Measurements from ENCODE around the gene C5orf24. TPM values are rescaled to one million over a fixed set of nuclear protein-coding genes. Genes with fewer than 3 reads are reported as not detected.

The C5orf24 gene
- total RNA-seq, 4 donors from 2014 or later: 40.2 to 50.0 (median 45.8) TPM

GRCh38 chr5:134817006-134817405 is 28.8 kb upstream of the C5orf24 start:
- Histone ChIP-seq H3K4me3 (no peak overlapping the region), H3K27ac (no peak overlapping the region), H3K27me3 (no peaks in the 10 kb centered on the region), H3K9me3 (no peaks in the 10 kb centered on the region), H3K4me1 (no peaks in the 10 kb centered on the region), H3K36me3 (peaks cover 0 to 98% (median 12%) of the 10 kb centered on the region in 3 donors)
- TF ChIP-seq POLR2A (IDR thresholded peaks at IDR 0.05) (no peak), CTCF (IDR thresholded peaks at IDR 0.05) (no peak), EP300 (IDR thresholded peaks at IDR 0.05) (no peak)
- no peak for DNase-seq (ENCODE audit: low spot score in 2 of 2)
- 86 to 87% methylated on average over 4 of the region's 4 CpGs for WGBS, 2 donors

- 80 to 88% methylated on average over 4 of the region's 4 CpGs for WGBS, 2 donors
Measured at GRCh38 chr5:134818776-134819175, 27.0 kb upstream of the C5orf24 start.

GRCh38 chr5:134819407-134819963 is 26.3 kb upstream of the C5orf24 start:
- H3K9me3 ChIP-seq: no peaks in the 10 kb centered on the region
- TF ChIP-seq EP300 (IDR thresholded peaks at IDR 0.05): no peak
- no peaks in the 10 kb centered on the region for H3K4me1 ChIP-seq
- 85 to 88% methylated on average over 4 of the region's 4 CpGs for WGBS, 2 donors
- H3K27ac ChIP-seq: no peak overlapping the region
- DNase-seq (ENCODE audit: low spot score in 2 of 2): no peak
- no peak overlapping the region for H3K4me3 ChIP-seq
- no peaks in the 10 kb centered on the region for H3K27me3 ChIP-seq
- peaks cover 0 to 94% (median 3%) of the 10 kb centered on the region in 3 donors for H3K36me3 ChIP-seq

More at GRCh38 chr5:134818776-134819175, 27.0 kb upstream of the C5orf24 start:
- no peaks in the 10 kb centered on the region for H3K4me1 ChIP-seq
- H3K9me3 ChIP-seq: no peaks in the 10 kb centered on the region
- no peak for DNase-seq (ENCODE audit: low spot score in 2 of 2)
- H3K27ac ChIP-seq: no peak overlapping the region
- no peaks in the 10 kb centered on the region for H3K27me3 ChIP-seq
- TF ChIP-seq CTCF (IDR thresholded peaks at IDR 0.05) (no peak), POLR2A (IDR thresholded peaks at IDR 0.05) (no peak), EP300 (IDR thresholded peaks at IDR 0.05) (no peak)
- H3K36me3 ChIP-seq: peaks cover 0 to 94% (median 3%) of the 10 kb centered on the region in 3 donors
- H3K4me3 ChIP-seq: no peak overlapping the region

GRCh38 chr5:134821841-134822240 is 23.9 kb upstream of the C5orf24 start:
- no peaks in the 10 kb centered on the region for H3K4me1 ChIP-seq
- peaks cover 0 to 95% (median 3%) of the 10 kb centered on the region in 3 donors for H3K36me3 ChIP-seq
- WGBS, 2 donors: 88 to 89% methylated on average over 7 of the region's 7 CpGs
- H3K4me3 ChIP-seq: no peak overlapping the region
- no peak for DNase-seq (ENCODE audit: low spot score in 2 of 2)
- H3K27ac ChIP-seq: no peak overlapping the region
- H3K9me3 ChIP-seq: no peaks in the 10 kb centered on the region
- H3K27me3 ChIP-seq: no peaks in the 10 kb centered on the region
- TF ChIP-seq POLR2A (IDR thresholded peaks at IDR 0.05) (no peak), EP300 (IDR thresholded peaks at IDR 0.05) (no peak), CTCF (IDR thresholded peaks at IDR 0.05) (no peak)

- no peak for TF ChIP-seq EP300 (IDR thresholded peaks at IDR 0.05)
- TF ChIP-seq POLR2A (IDR thresholded peaks at IDR 0.05): no peak
- TF ChIP-seq CTCF (IDR thresholded peaks at IDR 0.05): no peak
- H3K9me3 ChIP-seq: no peaks in the 10 kb centered on the region
- WGBS, 2 donors: 91 to 100% methylated on average over 1 of the region's 1 CpG
- H3K36me3 ChIP-seq: peaks cover 0 to 94% (median 0%) of the 10 kb centered on the region in 3 donors
- no peaks in the 10 kb centered on the region for H3K4me1 ChIP-seq
- DNase-seq (ENCODE audit: low spot score in 2 of 2): no peak
- H3K27ac ChIP-seq: no peak overlapping the region
- no peaks in the 10 kb centered on the region for H3K27me3 ChIP-seq
- H3K4me3 ChIP-seq: no peak overlapping the region
Measured at GRCh38 chr5:134824681-134825080, 21.1 kb upstream of the C5orf24 start.
